Left hindlimb (tissue), 1 donor: ENCODE data around the gene IFNGR1.
"Not testable (repeated sequence)": the region's sequence is repeated elsewhere in the genome, so short reads cannot be mapped to it uniquely, and the experiment has no call there.

Source experiments
- DNase-seq: peaks from one replicate; pipeline ENCODE4 v3.0.0-alpha.2; 2018

IFNGR1 gene

GRCh38 chr6:137210903-137211302 lies 8.3 kb downstream of the IFNGR1 start:
- no peak for DNase-seq

- no peak for DNase-seq
Observed at GRCh38 chr6:137208279-137208678, 10.9 kb downstream of the IFNGR1 start.

- not testable (repeated sequence) for DNase-seq
Observed at GRCh38 chr6:137207457-137207856, 11.7 kb downstream of the IFNGR1 start.

- no peak for DNase-seq
Observed at GRCh38 chr6:137206577-137206976, 12.6 kb downstream of the IFNGR1 start.

- no peak for DNase-seq
Observed at GRCh38 chr6:137203256-137203655, 15.9 kb downstream of the IFNGR1 start.

- DNase-seq, result no peak
Observed at GRCh38 chr6:137202078-137202477, 17.1 kb downstream of the IFNGR1 start.

- no peak for DNase-seq
Observed at GRCh38 chr6:137201006-137201405, 18.2 kb downstream of the IFNGR1 start.

- no peak for DNase-seq
Observed at GRCh38 chr6:137200288-137200687, 18.9 kb downstream of the IFNGR1 start.

GRCh38 chr6:137197684-137198645 lies 21.2 kb downstream of the IFNGR1 start:
- DNase-seq, result no peak

GRCh38 chr6:137193256-137194070 lies 25.7 kb downstream of the IFNGR1 start:
- no peak for DNase-seq

GRCh38 chr6:137192821-137193220 lies 26.4 kb downstream of the IFNGR1 start:
- DNase-seq, result no peak

- DNase-seq, result no peak
Observed at GRCh38 chr6:137191670-137192069, 27.5 kb downstream of the IFNGR1 start.

- no peak for DNase-seq
Observed at GRCh38 chr6:137191236-137191635, 27.9 kb downstream of the IFNGR1 start.

- no peak for DNase-seq
Observed at GRCh38 chr6:137190583-137191094, 28.5 kb downstream of the IFNGR1 start.

- no peak for DNase-seq
Observed at GRCh38 chr6:137188855-137189254, 30.3 kb downstream of the IFNGR1 start.

- DNase-seq, result no peak
Observed at GRCh38 chr6:137185290-137185689, 33.9 kb downstream of the IFNGR1 start.

GRCh38 chr6:137182654-137183073 lies 36.5 kb downstream of the IFNGR1 start:
- no peak for DNase-seq

- DNase-seq, result no peak
Observed at GRCh38 chr6:137181891-137182653, 37.1 kb downstream of the IFNGR1 start.

- no peak for DNase-seq
Observed at GRCh38 chr6:137177611-137178010, 41.6 kb downstream of the IFNGR1 start.

- no peak for DNase-seq
Observed at GRCh38 chr6:137176729-137177128, 42.5 kb downstream of the IFNGR1 start.

GRCh38 chr6:137175868-137176245 lies 43.3 kb downstream of the IFNGR1 start:
- DNase-seq, result no peak

- DNase-seq, result no peak
Observed at GRCh38 chr6:137175157-137175867, 43.9 kb downstream of the IFNGR1 start.
